HCT116 (cell line): ENCODE data around the gene CYBB. TPM values are rescaled to one million over a fixed set of nuclear protein-coding genes. Genes with fewer than 3 reads are reported as not detected.
"Not testable (repeated sequence)": the region's sequence is repeated elsewhere in the genome, so short reads cannot be mapped to it uniquely, and the experiment has no call there.

Experiments used
- ATAC-seq: fragments of 200-7000 bp; cut with Tn5 transposase; 2 replicates; pipeline ENCODE4 v1.9.1; 2020; ENCODE audit warnings: mild to moderate bottlenecking, moderate library complexity
- BruUV-seq: library from RNA; stranded (reverse); fragments of 400-500 nt; replicated peaks from 2 replicates; lab custom pipeline; 2021; lab: Mats Ljungman, UMichigan
- CTCF ChIA-PET: fragments of 300-600 bp; sonication (Branson Sonifier 250); formaldehyde crosslinking; loops from one replicate; lab custom pipeline; 2021; ENCODE audit warnings: antibody characterized with exemption; lab: Charles Lee
- POLR2A ChIA-PET: fragments of 300-600, 350-600 bp; sonication (Branson Sonifier 250); formaldehyde crosslinking; loops from one replicate; lab custom pipeline; 2021; ENCODE audit warnings: antibody characterized with exemption; lab: Charles Lee
- RAD21 ChIA-PET, 2 experiments: fragments of 300-600 bp; sonication (Branson Sonifier 250); formaldehyde crosslinking; loops; one replicate each; lab custom pipeline; 2023; ENCODE audit warnings: low total read pairs in 2 of 2; ENCODE audit not compliant: uncharacterized antibody in 2 of 2, unreplicated experiment in 2 of 2, low non-redundant PET in 1 of 2; lab: Charles Lee
- DNase-seq: peaks from one replicate; pipeline ENCODE4 v3.0.0-alpha.2; 2010; ENCODE audit warnings: low read depth, low spot score
- H2AFZ ChIP-seq: fragments of 200-600 bp; shearing (Covaris generic), sonication (generic); 2 replicates; pipeline ENCODE4 v1.6.1; 2017; ENCODE audit warnings: low read depth, mixed run types, mixed read lengths, antibody characterized with exemption, low read length; ENCODE audit not compliant: poor library complexity, severe bottlenecking
- H3K27ac ChIP-seq: 2 replicates; pipeline ENCODE4 v1.5.1; 2012; ENCODE audit warnings: low read depth, low read length
- H3K27me3 ChIP-seq: fragments of 200-600 bp; sonication (generic); 2 replicates; pipeline ENCODE4 v1.6.1; 2016; ENCODE audit warnings: mixed run types, low read length, mixed read lengths; ENCODE audit not compliant: insufficient read depth
- H3K36me3 ChIP-seq, 2 experiments: fragments of 200-500 bp in 1 of 2; fragments of 200-600 bp in 1 of 2; sonication (Bioruptor generic) in 1 of 2; sonication (generic) in 1 of 2; 2 replicates each; pipeline versions ENCODE4 v1.5.1 to v1.6.1; 2014 to 2016; ENCODE audit warnings: low read length in 2 of 2, inconsistent platforms in 1 of 2, mixed read lengths in 1 of 2, mixed run types in 1 of 2; ENCODE audit not compliant: insufficient read depth in 2 of 2, control insufficient read depth in 1 of 2
- H3K4me1 ChIP-seq, 2 experiments: fragments of 200-600 bp in 1 of 2; sonication (generic) in 1 of 2; 2 replicates each; pipeline versions ENCODE4 v1.5.1 to v1.6.1; 2012 to 2017; ENCODE audit warnings: low read length in 2 of 2, inconsistent platforms in 1 of 2, mild to moderate bottlenecking in 1 of 2, mixed read lengths in 1 of 2, mixed run types in 1 of 2, moderate library complexity in 1 of 2; ENCODE audit not compliant: insufficient read depth in 2 of 2, control insufficient read depth in 1 of 2
- H3K4me2 ChIP-seq: fragments of 200-600 bp; sonication (generic); 2 replicates; pipeline ENCODE4 v1.6.1; 2017; ENCODE audit warnings: mixed run types, low read length, mixed read lengths
- H3K4me3 ChIP-seq, 2 experiments: fragments of 200-600 bp in 1 of 2; sonication (generic) in 1 of 2; replicated peaks in 1 of 2; 2 replicates each; pipeline ENCODE4 v1.5.1; 2011 to 2016; ENCODE audit warnings: low read length in 2 of 2, control low read depth in 1 of 2, low read depth in 1 of 2, mild to moderate bottlenecking in 1 of 2, mixed read lengths in 1 of 2, mixed run types in 1 of 2
- H3K79me2 ChIP-seq: fragments of 200-600 bp; sonication (generic); 2 replicates; pipeline ENCODE4 v1.6.1; 2017; ENCODE audit warnings: mild to moderate bottlenecking, mixed run types, low read length, moderate library complexity, mixed read lengths; ENCODE audit not compliant: insufficient read depth
- H3K9ac ChIP-seq: fragments of 200-600 bp; sonication (generic); 2 replicates; pipeline ENCODE4 v1.6.1; 2016; ENCODE audit warnings: low read length, mixed read lengths
- H3K9me2 ChIP-seq: fragments of 200-600 bp; sonication (generic), shearing (Covaris generic); 2 replicates; pipeline ENCODE4 v1.6.1; 2017; ENCODE audit warnings: mixed run types, mild to moderate bottlenecking, moderate library complexity; ENCODE audit not compliant: insufficient read depth
- H3K9me3 ChIP-seq, 2 experiments: fragments of 200-500 bp in 1 of 2; fragments of 200-600 bp in 1 of 2; sonication (Bioruptor generic) in 1 of 2; sonication (generic) in 1 of 2; 2 replicates each; pipeline ENCODE4 v1.6.1; 2014 to 2017; ENCODE audit warnings: low read length in 2 of 2, mixed read lengths in 2 of 2, inconsistent platforms in 1 of 2, low read depth in 1 of 2, mild to moderate bottlenecking in 1 of 2, mixed run types in 1 of 2, moderate library complexity in 1 of 2; ENCODE audit not compliant: control insufficient read depth in 1 of 2, insufficient read depth in 1 of 2
- H4K20me1 ChIP-seq: fragments of 200-600 bp; sonication (generic), shearing (Covaris generic); 2 replicates; pipeline ENCODE4 v1.6.1; 2017; ENCODE audit warnings: mixed run types, mild to moderate bottlenecking, moderate library complexity; ENCODE audit not compliant: insufficient read depth
- CBX3 ChIP-seq: IDR thresholded peaks from 2 replicates; pipeline ENCODE4 v1.6.1; 2012; ENCODE audit warnings: low read depth
- CEBPB ChIP-seq: IDR thresholded peaks from 2 replicates; pipeline ENCODE4 v1.6.1; 2012; ENCODE audit warnings: low read depth
- EGR1 ChIP-seq: IDR thresholded peaks from 2 replicates; pipeline ENCODE4 v1.6.1; 2012; ENCODE audit warnings: low read depth
- ELF1 ChIP-seq: IDR thresholded peaks from 2 replicates; pipeline ENCODE4 v1.6.1; 2012; ENCODE audit warnings: low read depth, borderline replicate concordance
- EZH2 ChIP-seq: fragments of 200-600 bp; sonication (generic); IDR thresholded peaks from 2 replicates; pipeline ENCODE4 v1.6.1; 2017; ENCODE audit warnings: antibody characterized with exemption, mixed run types
- POLR2A ChIP-seq: IDR thresholded peaks from 2 replicates; pipeline ENCODE4 v1.7.0; 2011; ENCODE audit warnings: borderline replicate concordance; ENCODE audit not compliant: insufficient read depth, insufficient read length; ENCODE audit errors: extremely low read depth
- POLR2AphosphoS5 ChIP-seq: IDR thresholded peaks from 2 replicates; pipeline ENCODE4 v1.6.1; 2011; ENCODE audit warnings: mild to moderate bottlenecking, low read depth, low read length, moderate library complexity
- RAD21 ChIP-seq: IDR thresholded peaks from 2 replicates; pipeline ENCODE4 v1.6.1; 2012; ENCODE audit warnings: low read depth, mild to moderate bottlenecking
- SP1 ChIP-seq: IDR thresholded peaks from 2 replicates; pipeline ENCODE4 v1.6.1; 2012; ENCODE audit warnings: low read depth
- intact Hi-C: fragments of 100-400 bp; cut with micrococcal nuclease; formaldehyde crosslinking; loops from 2 replicates; pipeline ENCODE4 v1.10.0; 2022
- total RNA-seq: library from RNA; stranded (reverse); gene quantifications from one replicate; pipeline ENCODE4 v1.2.1, GENCODE V29; 2021; ENCODE audit not compliant: unreplicated experiment
- TF ChIP-seq, protein P1 (sequence below): IDR thresholded peaks from 2 replicates; pipeline ENCODE4 v1.6.1; 2012
- TF ChIP-seq, protein P2 (sequence below): IDR thresholded peaks from 2 replicates; pipeline ENCODE4 v1.6.1; 2011; ENCODE audit warnings: mild to moderate bottlenecking, low read length, moderate library complexity; ENCODE audit not compliant: insufficient replicate concordance; ENCODE audit errors: extremely low read depth
- TF ChIP-seq, protein P3 (sequence below), 3 experiments: fragments of 200-600 bp in 1 of 3; sonication (generic) in 1 of 3; IDR thresholded peaks in 2 of 3; conservative IDR thresholded peaks in 1 of 3; 2 replicates each; pipeline ENCODE4 v1.5.1; 2012 to 2017; ENCODE audit warnings: low read depth in 2 of 3, low read length in 2 of 3, antibody characterized with exemption in 1 of 3, borderline replicate concordance in 1 of 3, control low read depth in 1 of 3, mild to moderate bottlenecking in 1 of 3, mixed read lengths in 1 of 3, mixed run types in 1 of 3, moderate library complexity in 1 of 3; ENCODE audit not compliant: insufficient read depth in 1 of 3

Gene CYBB
- total RNA-seq, 1 experiment from 2014 or later, result 0.59 TPM

DNA sequence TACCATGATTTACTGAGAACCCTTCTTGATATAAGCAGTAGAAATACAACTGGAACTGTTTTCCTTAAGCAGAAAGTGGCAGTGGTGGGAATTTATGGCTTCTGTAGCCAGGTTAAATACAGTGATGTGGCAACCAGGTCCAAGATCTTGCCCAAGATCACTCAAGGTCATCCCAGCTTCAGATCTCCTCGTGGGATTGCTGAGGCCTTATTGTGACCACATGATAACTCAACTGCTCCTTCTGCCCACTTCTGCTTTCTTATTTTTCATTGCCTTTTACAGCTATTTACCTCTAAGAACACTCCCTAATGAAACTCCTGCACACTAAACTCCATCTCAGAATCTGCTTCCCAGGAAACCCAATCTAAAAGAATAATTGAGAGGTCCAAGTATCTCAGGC, 12.4 kb upstream of the CYBB start:
- Histone ChIP-seq H3K27me3 (no peaks in the 10 kb centered on the region), H3K36me3 (no peaks in the 10 kb centered on the region), H3K9me2 (no peaks in the 10 kb centered on the region), H3K4me2 (no peak overlapping the region), H3K9me3 (no peaks in the 10 kb centered on the region), H3K4me3 (no peak overlapping the region), H3K79me2 (no peaks in the 10 kb centered on the region), H2AFZ (no peak overlapping the region), H3K4me1 (no peaks in the 10 kb centered on the region), H3K9ac (no peak overlapping the region), H4K20me1 (no peaks in the 10 kb centered on the region), H3K27ac (no peak overlapping the region)
- no peak for ATAC-seq
- CTCF ChIA-PET, result no interaction called here
- BruUV-seq, result no TSS peak
- RAD21 ChIA-PET, result no interaction called here
- no peak for DNase-seq
- POLR2A ChIA-PET, result no interaction called here
- intact Hi-C loops, result no loop called here
- TF ChIP-seq, protein P1, sequence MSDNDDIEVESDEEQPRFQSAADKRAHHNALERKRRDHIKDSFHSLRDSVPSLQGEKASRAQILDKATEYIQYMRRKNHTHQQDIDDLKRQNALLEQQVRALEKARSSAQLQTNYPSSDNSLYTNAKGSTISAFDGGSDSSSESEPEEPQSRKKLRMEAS, result no peak
- no peak for TF ChIP-seq ELF1
- TF ChIP-seq EGR1, result no peak
- TF ChIP-seq, protein P2, sequence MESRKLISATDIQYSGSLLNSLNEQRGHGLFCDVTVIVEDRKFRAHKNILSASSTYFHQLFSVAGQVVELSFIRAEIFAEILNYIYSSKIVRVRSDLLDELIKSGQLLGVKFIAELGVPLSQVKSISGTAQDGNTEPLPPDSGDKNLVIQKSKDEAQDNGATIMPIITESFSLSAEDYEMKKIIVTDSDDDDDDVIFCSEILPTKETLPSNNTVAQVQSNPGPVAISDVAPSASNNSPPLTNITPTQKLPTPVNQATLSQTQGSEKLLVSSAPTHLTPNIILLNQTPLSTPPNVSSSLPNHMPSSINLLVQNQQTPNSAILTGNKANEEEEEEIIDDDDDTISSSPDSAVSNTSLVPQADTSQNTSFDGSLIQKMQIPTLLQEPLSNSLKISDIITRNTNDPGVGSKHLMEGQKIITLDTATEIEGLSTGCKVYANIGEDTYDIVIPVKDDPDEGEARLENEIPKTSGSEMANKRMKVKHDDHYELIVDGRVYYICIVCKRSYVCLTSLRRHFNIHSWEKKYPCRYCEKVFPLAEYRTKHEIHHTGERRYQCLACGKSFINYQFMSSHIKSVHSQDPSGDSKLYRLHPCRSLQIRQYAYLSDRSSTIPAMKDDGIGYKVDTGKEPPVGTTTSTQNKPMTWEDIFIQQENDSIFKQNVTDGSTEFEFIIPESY, result no peak
- no peak for TF ChIP-seq CEBPB
- TF ChIP-seq CBX3, result no peak
- TF ChIP-seq POLR2A, result no peak
- TF ChIP-seq, protein P3, sequence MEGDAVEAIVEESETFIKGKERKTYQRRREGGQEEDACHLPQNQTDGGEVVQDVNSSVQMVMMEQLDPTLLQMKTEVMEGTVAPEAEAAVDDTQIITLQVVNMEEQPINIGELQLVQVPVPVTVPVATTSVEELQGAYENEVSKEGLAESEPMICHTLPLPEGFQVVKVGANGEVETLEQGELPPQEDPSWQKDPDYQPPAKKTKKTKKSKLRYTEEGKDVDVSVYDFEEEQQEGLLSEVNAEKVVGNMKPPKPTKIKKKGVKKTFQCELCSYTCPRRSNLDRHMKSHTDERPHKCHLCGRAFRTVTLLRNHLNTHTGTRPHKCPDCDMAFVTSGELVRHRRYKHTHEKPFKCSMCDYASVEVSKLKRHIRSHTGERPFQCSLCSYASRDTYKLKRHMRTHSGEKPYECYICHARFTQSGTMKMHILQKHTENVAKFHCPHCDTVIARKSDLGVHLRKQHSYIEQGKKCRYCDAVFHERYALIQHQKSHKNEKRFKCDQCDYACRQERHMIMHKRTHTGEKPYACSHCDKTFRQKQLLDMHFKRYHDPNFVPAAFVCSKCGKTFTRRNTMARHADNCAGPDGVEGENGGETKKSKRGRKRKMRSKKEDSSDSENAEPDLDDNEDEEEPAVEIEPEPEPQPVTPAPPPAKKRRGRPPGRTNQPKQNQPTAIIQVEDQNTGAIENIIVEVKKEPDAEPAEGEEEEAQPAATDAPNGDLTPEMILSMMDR (IDR thresholded peaks at IDR 0.05 in 2 of 3, conservative IDR thresholded peaks at IDR 0.05 in 1 of 3; ENCODE audit: borderline replicate concordance in 1 of 3, insufficient read depth in 1 of 3, low read depth in 2 of 3, low read length in 2 of 3), result no peak
- no peak for TF ChIP-seq RAD21
- TF ChIP-seq EZH2, result no peak
- no peak for TF ChIP-seq POLR2AphosphoS5
- no peak for TF ChIP-seq SP1

DNA sequence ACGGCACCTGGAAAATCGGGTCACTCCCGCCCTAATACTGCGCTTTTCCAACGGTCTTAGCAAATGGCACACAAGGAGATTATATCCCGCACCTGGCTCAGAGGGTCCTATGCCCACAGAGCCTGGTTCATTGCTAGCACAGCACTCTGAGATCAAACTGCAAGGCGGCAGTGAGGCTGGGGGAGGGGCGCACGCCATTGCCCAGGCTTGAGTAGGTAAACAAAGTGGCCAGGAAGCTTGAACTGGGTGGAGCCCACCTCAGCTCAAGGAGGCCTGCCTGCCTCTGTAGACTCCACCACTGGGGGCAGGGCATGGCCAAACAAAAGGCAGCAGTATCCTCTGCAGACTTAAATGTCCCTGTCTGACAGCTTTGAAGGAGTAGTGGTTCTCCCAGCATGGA, 11.0 kb upstream of the CYBB start:
- ATAC-seq, BruUV-seq, RAD21 ChIA-PET: not testable (repeated sequence)

More for the DNA sequence above, 11.0 kb upstream of the CYBB start:
- H4K20me1 ChIP-seq, intact Hi-C loops, POLR2A ChIA-PET, H3K79me2 ChIP-seq, H3K4me2 ChIP-seq, H3K9me3 ChIP-seq, H3K4me3 ChIP-seq, DNase-seq, H3K4me1 ChIP-seq, H3K9me2 ChIP-seq, H3K27me3 ChIP-seq, H3K36me3 ChIP-seq, H3K27ac ChIP-seq, CTCF ChIA-PET, H2AFZ ChIP-seq, H3K9ac ChIP-seq: not testable (repeated sequence)
